ENCODE results near the gene PTCH1.

- TF ChIP-seq EZH2 (IDR thresholded peaks at IDR 0.05; ENCODE audit: borderline replicate concordance, low read depth, low read length, severe bottlenecking) (no peak), CTCF (IDR thresholded peaks at IDR 0.05; ENCODE audit: borderline replicate concordance, extremely low read depth, low read length, poor library complexity, severe bottlenecking) (no peak)
These were observed 78.0 kb downstream of the PTCH1 start for GRCh38 chr9:95438561-95439357.
